Gastroesophageal sphincter (tissue), 3 donors: ENCODE data around the gene SPA17.

Experiments
- CTCF ChIP-seq, 4 experiments: fragments of 200-600 bp in 2 of 4; fragments of 450-650 bp in 2 of 4; sonication (generic) in 1 of 4; IDR thresholded peaks; one replicate each; pipeline ENCODE4 v1.5.1; 2017 to 2019; ENCODE audit warnings: antibody characterized with exemption in 4 of 4, mild to moderate bottlenecking in 2 of 4, moderate library complexity in 2 of 4
- EP300 ChIP-seq: sonication (generic); formaldehyde crosslinking; IDR thresholded peaks from one replicate; pipeline ENCODE4 v1.6.1; 2017; ENCODE audit warnings: antibody characterized with exemption, mild to moderate bottlenecking
- POLR2A ChIP-seq, 2 donors: fragments of 450-650 bp; IDR thresholded peaks; one replicate each; pipeline ENCODE4 v1.6.1; 2017; ENCODE audit warnings: antibody characterized with exemption in 2 of 2, mild to moderate bottlenecking in 2 of 2, moderate library complexity in 1 of 2
- POLR2AphosphoS5 ChIP-seq: sonication (generic); formaldehyde crosslinking; IDR thresholded peaks from one replicate; pipeline ENCODE4 v1.6.1; 2017; ENCODE audit warnings: antibody characterized with exemption

GRCh38 chr11:124662106-124662505, 11.6 kb upstream of the SPA17 start:
- TF ChIP-seq EP300 (no peak), POLR2AphosphoS5 (no peak), POLR2A (IDR thresholded peaks at IDR 0.05) (no peak), CTCF (IDR thresholded peaks at IDR 0.05) (no peak)
